GM19240 (cell line): ENCODE measurements around the gene EPHB6.

Experiments used
- DNase-seq: peaks from one replicate; pipeline ENCODE4 v3.0.0; 2011; ENCODE audit warnings: low spot score; ENCODE audit not compliant: insufficient read length

Gene EPHB6

DNA sequence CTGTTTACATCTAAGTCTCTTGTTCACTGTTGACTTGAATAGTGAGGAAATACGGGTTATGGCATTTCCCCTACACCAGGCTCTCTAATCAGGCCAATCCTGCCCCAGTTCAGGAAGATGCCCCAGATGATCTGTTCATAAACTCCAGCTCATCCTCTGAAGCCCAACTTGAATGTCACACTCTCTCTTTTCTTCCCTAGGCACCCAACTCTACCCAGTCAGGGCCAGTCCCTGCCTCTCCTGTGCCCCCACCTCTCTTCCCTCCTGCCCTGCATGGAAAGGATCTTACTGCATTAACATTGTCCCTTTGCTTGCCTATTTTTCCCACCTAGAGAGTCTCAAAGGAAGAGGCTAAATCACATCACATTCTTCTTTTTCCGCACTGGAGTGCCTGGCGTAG is 41.3 kb downstream of the EPHB6 start:
- no peak for DNase-seq

DNA sequence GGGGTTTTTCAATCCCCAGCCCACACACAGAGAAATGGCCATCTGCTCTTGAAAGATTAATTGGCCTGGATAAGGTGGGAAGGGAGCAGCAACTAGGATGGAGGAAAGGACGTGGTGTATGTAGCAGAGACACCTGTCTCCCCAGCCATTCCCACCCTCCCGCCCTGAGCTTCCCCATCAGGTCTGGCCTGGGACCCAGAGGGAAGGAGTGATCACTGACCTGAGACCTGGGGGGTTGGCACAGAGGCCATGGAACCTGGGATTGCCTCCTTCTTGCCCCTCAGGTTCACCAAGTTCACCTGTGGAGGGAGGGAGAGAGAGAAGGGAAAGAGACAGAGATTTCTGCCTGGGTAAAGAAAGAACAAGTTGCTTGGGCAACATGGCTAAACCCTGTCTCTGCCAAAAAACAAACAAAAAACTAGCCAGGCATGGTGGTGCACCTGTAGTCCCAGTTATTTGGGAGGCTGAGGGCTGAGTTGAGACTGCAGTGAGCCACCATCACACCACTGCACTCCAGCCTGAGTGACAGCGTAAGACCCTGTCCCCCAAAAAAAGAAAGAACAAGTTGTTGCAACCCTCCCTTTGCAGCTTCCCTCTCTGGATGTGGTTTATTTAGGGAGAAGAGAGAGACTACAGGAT is 42.0 kb downstream of the EPHB6 start:
- DNase-seq: no peak

DNA sequence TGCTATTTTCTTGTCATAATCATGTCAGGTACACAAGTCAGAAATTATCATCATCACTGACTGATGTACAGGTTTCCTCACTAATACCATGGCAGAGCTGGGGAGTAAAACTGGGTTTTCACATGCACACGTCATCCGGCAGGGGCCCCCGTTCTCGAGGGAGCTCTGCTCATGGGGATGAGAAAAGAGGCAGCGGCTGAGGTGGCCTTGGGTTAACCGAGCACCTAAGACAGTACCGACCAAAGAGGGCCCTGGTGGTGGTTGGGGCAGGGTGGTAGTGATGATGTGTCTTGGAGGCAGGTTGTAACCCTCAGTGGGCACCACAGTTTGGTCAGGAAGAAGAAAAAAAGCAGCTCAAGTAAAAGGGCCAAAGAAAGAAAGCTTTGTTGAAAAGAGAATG is 42.8 kb downstream of the EPHB6 start:
- DNase-seq: no peak

DNA sequence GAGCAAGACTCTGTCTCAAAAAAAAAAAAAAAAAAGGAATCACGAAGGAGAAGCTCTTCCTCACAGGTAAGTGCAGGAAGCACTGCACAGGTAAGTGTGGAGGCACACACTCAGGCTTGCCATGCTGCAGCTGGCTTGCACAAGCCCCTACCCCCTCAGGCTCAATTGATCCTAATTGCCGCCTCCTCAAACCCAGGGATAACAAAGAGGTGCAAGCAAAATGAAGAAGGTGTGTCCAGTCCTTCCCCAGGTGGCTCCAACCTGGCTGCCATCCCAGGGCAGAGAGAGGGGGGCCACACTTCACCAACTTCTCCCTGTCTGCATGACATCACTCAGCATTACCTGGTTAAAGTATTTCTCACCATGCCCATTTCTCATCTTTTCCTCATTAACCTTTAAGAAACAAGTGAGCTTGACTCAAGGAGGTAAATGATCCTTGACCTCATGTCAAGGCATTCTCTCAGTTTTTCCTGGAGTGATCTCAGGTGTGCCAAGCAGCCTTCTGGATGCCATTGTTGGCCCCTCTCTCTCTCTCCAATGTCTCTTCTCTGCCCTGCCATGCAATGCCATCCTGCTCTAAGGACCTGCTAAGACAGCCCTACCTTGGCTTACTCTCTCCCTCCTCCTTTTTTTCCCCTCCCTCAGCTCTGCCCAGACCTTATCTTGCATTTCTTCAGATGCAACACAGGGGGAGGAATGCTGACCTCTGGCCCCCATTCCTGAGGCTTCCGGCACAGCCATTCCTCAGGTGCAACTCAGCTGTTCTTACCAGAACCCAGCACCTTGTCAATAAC is 43.7 kb downstream of the EPHB6 start:
- no peak for DNase-seq

DNA sequence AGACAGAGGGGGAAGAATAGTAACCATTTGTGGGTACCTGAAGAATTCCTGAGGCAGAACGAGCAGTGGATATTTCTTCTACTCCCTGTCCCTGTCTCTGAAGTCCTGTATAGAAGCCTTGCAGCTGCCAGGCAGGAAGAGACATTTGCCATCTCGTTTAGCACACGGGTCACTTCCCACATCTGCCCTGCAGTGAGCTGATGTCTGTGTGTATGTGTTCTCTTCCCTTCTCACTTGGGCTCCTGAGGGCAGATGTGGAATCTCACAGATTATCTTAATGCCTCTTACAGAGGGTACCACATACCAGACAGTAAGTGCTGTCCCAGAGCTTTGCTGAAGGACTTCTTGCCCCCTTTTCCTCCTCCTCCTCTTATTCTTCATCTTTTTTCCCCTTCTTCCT is 44.8 kb downstream of the EPHB6 start:
- no peak for DNase-seq

DNA sequence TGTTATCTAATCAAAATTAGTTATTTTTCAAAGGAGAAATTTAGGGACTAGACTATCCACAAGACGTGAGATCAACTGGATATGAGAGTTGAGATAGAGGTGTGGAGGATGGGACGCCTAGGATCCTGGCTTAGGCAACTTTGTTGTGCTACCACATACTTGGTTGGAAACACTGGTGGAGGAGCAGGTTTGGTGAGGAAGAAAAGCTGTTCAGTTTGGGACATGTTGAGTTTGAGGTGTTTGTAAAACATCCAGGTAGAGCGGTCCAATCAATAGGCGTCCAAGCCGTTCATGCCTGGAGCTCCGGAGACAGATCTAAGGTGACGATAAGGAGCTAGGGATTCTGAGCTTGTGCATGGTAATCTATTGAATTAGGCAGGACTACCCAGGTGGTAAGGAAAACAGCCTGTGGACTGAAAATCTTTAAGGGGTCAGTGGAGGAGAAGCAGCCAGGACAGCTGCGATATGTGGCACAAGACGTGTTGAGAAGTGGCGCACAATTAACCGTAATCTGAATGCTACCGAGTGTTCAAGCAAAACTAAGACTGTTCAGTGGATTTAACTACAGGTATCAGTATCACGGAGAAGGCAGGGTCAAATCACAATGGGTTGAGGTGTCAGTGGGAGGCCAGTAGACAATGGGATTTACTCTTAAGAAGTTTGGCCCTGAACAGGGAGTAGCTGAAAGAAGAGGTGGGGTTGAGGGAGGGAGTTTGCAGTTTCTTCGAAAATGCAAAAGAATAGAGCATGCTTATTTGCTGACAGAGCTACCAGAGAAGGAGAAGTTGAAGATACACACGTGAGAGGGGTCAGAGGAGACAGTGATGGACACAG is 46.8 kb downstream of the EPHB6 start:
- DNase-seq: no peak

DNA sequence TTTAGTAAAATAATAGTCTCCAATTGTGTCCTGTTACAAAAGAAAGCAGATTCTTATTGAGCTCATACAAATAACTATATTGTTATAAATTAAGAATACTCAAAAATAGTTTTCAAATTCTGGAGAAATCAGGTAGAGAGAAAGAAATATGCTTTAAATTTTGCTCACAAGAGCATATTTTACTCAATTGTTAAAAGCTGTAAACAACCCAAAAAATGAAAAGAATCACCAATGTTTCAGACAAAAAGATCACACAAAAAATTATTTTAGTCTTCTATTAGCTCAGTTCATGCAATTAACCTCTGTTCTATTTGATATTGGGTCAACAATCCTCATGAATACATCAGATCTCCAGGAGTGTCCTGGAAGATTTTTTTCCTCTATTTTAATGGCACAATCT is 49.3 kb downstream of the EPHB6 start:
- no peak for DNase-seq

DNA sequence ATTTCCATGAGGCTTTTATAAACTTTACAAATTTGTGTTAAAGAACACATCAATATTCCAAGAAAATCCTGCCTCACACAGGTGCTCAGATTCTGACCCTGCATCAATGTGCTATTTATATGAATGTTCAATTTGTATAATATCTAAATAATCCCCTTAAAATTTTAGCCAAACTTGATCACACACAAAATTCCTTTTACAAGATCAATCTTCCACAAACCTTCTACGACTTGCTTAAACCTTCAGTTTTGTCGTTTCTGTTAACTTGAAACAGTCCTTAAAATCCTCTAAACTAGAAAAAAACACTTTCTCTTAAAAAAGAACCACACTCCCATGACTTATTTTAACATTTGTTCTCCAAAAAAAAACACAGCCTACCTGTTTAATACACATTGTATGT is 50.9 kb downstream of the EPHB6 start:
- no peak for DNase-seq

DNA sequence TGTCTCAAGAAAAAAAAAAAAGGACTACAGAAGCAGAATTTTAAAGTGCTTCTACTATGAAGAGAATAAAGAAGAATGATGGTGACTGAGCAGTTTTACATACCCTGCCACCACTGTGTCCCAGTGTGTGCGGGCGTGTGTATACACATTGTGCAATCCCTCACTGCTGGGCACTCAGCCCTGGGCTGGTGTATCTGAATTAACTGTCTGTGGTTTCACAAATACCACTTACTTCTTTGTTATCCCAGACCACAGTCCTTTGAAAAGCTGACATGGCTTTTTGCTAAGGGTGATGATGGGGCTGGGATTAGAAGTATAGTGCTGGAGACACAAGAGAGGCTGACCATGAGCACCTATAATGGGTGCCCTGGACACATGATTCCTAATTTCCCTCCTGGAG is 51.8 kb downstream of the EPHB6 start:
- DNase-seq: no peak

DNA sequence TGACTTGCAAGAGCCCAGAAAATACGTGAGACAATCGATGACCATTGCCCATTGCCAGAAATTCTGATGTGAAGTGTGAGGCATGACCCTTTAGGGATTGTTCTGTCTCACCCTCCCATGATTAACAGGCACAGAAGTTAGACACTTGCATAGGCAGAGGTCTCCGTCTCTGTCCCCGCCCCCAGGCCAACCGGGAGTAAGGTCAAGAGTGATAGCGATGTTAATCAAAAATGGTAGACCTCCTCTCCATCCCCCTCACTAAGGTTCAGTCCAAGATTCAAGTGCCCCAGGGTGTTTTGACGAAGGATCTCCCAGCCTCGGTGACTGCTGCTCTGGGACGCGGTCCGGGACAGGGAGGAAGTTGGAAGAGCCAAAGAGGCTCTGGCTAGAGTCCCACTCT is 53.4 kb downstream of the EPHB6 start:
- DNase-seq: no peak

DNA sequence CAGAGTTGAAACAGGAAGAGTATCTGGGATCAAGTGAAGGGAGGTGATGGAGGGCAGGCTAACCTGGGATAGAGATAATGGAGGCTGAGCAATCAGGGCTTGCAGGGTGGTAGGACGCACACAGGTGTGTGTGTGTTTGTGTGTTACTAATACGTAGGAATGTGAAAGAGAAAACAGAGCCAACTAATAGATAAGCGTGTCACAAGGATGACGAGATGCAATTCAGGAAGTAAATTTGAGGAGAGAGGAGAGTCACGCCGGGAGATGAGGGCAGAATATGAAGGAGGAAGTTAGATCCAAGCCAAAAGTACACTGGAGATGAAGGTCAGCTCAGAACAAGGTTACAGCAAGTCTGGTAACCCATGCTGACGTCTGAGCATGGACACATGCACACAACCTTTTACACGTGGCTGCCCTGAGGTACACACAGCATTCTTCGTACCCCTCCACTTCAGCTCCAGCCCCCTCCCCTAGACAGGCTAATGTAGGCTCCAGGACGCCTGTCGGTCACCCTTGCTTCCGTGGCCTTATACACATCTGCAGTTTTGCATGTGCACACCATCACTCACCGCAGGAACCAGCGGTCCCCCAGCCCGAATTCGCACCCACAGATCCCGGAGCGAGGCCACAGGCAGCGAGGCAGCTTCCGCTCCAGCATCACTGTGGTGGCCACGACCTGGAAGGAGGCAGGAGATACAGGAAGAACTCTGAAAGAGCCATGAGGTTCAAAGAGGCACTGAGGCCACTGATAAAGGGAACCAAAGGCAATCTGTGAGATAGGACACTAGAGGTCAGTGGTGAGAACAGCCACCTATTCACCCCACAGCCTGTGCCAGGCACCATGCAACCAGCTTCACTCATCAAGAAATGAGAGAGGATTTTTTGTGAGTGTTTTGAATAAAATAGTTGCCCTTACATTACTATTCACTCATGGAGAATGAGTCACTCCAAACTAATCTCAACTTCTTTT is 54.3 kb downstream of the EPHB6 start:
- DNase-seq: no peak

DNA sequence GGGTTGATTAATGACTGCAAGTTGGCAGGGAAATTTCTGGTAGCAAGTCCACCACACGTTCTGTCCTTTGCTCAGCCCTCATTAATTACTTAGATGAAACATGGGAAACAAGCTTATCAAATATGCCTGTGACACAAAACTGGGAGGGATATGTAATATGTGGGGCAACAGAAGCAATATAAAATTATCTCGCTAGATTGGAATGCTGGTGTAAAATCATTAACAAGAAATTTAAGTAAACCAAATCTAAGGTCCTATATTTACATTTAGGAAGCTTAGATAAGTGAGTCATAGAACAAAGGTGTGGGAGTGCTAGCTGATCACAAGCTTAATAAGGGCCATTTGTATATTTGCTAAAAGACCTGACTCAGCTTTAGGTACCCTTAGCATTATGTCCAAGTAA is 55.2 kb downstream of the EPHB6 start:
- DNase-seq: no peak

DNA sequence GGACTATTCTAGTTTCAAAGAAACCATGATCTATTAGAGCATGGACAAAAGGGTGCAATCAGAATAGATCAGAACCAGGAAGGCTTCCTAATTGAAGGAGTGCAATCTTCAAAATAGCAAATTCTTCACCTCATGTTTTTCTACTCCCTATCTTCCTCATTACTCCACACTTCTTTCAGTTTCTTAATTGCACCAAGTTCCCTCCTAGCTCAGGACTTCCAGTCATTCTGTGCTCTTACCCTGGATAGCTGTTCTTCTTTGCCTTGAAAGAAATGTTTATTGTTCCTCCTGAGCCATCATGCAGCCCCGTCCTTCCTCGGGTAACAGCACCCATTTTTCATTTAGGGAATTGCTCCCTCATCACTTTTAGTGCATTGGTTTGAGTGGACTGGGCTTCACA is 55.6 kb downstream of the EPHB6 start:
- DNase-seq: no peak

DNA sequence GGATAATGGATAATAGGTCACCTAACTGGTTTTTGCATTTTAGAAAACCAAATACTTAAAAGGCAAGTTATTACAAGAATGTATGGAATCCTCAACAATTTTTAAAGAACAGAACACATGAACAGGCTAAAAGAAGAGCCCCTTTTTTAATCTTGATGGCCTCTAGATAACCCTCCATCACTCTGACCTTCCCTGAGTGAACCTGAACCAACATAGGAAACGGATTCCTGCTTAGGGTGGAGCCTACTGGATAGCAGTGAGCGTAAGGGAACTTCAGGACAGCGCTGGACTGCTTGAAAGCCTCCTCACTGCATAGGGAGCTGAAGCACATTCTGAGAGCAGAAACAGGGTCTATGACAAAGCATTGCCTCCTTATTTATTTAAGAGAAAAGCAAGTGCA is 58.2 kb downstream of the EPHB6 start:
- no peak for DNase-seq

DNA sequence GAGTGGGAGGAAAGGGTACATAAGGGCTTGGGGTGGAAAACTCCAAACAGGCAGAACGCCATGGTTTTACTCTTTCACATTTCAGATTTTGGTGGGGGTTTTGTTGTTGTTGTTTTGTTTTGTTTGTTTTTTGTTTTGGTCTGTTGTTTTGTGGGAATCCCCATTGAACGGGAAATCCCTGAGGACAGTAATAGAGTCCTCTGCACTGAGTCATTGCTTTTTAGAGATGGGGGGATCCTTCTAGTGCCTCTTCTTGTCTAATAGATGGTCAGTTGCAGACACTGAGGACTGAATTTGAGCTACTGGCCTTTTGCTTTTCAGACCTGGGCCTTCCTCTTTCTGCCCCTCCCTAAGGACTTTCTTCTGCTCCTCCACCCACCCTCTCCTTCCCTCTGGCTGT is 58.7 kb downstream of the EPHB6 start:
- no peak for DNase-seq

DNA sequence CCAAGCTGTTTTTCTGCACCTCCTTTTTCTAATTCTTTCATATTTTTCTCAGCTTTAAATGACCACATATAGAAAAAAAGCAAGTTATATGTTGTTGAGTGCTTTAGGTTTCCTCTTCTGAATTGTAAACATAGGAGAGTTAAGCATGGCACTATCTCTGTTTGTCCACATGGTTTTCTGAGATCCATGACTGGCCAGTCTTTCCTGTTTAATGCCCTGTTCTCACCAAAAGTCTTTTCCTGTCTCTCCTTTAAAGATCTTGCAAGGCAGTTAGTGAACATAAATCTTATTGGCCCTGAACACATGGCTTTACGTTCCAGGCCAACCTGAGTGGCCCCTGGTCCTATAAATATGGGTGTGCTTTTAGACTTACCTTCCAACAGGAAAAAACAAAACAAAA is 59.2 kb downstream of the EPHB6 start:
- no peak for DNase-seq

DNA sequence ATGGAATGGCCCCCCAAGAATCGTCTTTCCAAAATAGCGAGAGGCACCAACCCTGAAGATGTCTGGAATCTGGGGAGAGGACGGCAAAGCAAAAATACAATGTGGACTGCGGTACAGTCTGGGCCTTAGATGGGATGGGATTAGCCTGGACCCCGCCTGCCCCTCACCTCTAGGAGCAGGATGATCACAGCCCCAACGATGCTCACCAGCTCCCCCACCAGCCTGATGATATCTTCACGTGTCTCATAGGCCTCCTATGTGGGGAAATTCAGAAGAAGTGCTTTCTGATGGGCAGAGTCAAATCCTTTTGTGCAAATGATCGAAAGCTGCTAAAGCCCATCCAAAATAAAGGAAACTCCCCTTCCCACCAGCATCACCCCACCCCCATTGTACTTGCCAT is 60.4 kb downstream of the EPHB6 start:
- DNase-seq: no peak

DNA sequence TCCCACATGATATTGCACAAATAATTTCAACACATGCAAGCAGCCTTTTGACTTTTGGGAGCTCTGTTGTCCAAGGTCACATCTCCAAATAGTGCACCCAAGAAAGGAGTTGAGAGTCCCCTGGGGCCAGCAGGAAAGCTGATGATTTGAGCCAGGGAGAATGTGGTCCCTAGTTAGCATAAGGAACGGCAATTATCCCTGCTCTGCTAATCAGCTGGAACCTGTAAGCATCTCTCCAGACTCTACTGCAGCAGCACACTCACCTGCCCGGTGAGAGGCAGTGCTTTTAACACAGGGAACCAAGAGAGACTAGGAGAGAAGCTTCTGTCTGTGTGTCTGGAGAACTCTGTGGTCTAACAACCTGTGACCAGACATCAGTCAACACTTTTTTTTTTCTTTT is 61.6 kb downstream of the EPHB6 start:
- DNase-seq: no peak

DNA sequence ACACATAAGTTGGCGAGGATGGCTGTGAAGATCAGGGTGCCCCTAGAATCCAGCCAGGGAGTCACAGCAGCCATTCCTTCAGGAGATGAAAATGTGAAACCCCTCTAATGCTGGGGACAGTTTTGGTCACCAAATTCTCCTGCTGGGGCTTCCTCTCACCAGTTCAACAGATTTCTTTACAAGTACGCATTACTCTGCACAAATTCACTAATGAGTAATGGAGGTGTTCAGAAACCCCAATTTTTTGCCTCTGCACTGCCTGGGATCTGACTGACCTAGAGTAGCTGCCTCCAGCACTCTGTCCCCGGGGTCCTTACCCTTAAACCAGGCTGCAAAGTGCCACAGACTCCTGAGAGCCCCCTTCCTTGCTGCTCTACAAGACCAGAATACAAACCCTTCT is 62.6 kb downstream of the EPHB6 start:
- DNase-seq: no peak

DNA sequence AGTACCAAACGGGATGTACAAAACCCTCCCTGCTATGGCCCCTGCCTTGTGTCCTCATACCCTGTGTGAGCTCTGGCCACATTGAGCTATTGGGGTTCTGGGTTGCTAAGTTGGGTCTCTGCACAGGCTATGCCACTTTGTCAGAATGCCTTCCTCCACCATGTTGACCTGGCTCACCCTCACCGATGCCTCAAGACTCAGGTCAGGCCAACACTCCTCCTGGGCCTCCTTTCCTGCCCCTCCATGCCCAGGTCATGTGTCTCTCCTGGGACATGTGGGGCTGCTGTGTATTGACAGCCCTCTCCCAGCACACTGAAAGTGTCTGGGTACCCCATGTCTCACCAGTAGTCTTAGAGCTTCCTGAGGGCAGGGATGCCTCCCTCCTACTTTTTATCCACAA is 64.0 kb downstream of the EPHB6 start:
- DNase-seq: no peak

DNA sequence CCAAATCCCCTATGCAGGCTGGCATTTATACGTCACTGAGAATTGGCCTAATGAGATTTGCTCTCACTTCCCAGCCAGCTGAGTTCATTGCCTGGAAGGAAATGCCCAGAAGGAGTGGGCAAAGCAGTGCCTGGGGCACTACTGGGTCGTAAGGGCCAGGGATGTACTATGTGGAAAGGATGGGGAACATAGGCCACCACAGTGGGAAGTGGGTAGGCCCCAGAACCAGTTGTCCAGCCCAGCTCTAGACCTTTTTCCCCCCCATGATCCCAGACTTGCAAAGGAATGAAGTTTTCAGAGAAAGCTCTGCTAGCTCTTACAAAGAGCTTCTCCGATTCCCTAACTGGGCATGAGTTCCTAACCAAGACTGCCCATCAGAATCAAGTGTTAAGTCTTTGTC is 64.8 kb downstream of the EPHB6 start:
- no peak for DNase-seq
